ENCODE measurements around the gene TRIM33.
"Not testable (repeated sequence)": the region's sequence is repeated elsewhere in the genome, so short reads cannot be mapped to it uniquely, and the experiment has no call there.

TRIM33 gene

GRCh38 chr1:114462341-114462740 is 48.7 kb downstream of the TRIM33 start:
- DNase-seq, result no peak

- DNase-seq, result no peak
These were observed 52.7 kb downstream of the TRIM33 start for GRCh38 chr1:114458237-114458777.

- no peak for DNase-seq
These were observed 53.2 kb downstream of the TRIM33 start for GRCh38 chr1:114457675-114458236.

GRCh38 chr1:114456586-114456985 is 54.4 kb downstream of the TRIM33 start:
- no peak for DNase-seq

GRCh38 chr1:114455102-114455785 is 55.8 kb downstream of the TRIM33 start:
- no peak for DNase-seq

- no peak for DNase-seq
These were observed 56.5 kb downstream of the TRIM33 start for GRCh38 chr1:114454539-114454938.

GRCh38 chr1:114453361-114453784 is 57.6 kb downstream of the TRIM33 start:
- no peak for DNase-seq

GRCh38 chr1:114448370-114449036 is 62.5 kb downstream of the TRIM33 start:
- no peak for DNase-seq

GRCh38 chr1:114446198-114446597 is 64.8 kb downstream of the TRIM33 start:
- DNase-seq, result no peak

- DNase-seq, result not testable (repeated sequence)
These were observed 67.8 kb downstream of the TRIM33 start for GRCh38 chr1:114443226-114443625.

GRCh38 chr1:114441332-114441731 is 69.7 kb downstream of the TRIM33 start:
- no peak for DNase-seq

GRCh38 chr1:114439369-114439768 is 71.6 kb downstream of the TRIM33 start:
- no peak for DNase-seq

GRCh38 chr1:114437812-114438211 is 73.2 kb downstream of the TRIM33 start:
- DNase-seq, result no peak

- DNase-seq, result no peak
These were observed 74.2 kb downstream of the TRIM33 start for GRCh38 chr1:114436799-114437198.

- no peak for DNase-seq
These were observed 75.8 kb downstream of the TRIM33 start for GRCh38 chr1:114435088-114435715.

GRCh38 chr1:114431026-114431425 is 80.0 kb downstream of the TRIM33 start:
- no peak for DNase-seq

GRCh38 chr1:114428083-114428754 is 82.8 kb downstream of the TRIM33 start:
- DNase-seq, result no peak

- DNase-seq, result no peak
These were observed 83.4 kb downstream of the TRIM33 start for GRCh38 chr1:114427612-114428011.

- no peak for DNase-seq
These were observed 87.5 kb downstream of the TRIM33 start for GRCh38 chr1:114423455-114423854.

GRCh38 chr1:114418948-114419347 is 92.1 kb downstream of the TRIM33 start:
- not testable (repeated sequence) for DNase-seq

GRCh38 chr1:114397601-114398000 is 113.4 kb downstream of the TRIM33 start:
- DNase-seq, result no peak

GRCh38 chr1:114395863-114396262 is 115.1 kb downstream of the TRIM33 start:
- no peak for DNase-seq

- DNase-seq, result no peak
These were observed 120.0 kb downstream of the TRIM33 start for GRCh38 chr1:114390960-114391359.
